K562 (cell line): ENCODE data around the gene UFSP2. TPM values are rescaled to one million over a fixed set of nuclear protein-coding genes. Genes with fewer than 3 reads are reported as not detected.

Source experiments
- ASH1L ChIP-seq: fragments of 450-650 bp; IDR thresholded peaks from 2 replicates; pipeline ENCODE4 v1.6.1; 2018; ENCODE audit warnings: borderline replicate concordance, mild to moderate bottlenecking, low read depth; ENCODE audit not compliant: partially characterized antibody
- ATF1 ChIP-seq, 2 experiments: fragments of 450-650 bp in 1 of 2; IDR thresholded peaks; 2 replicates each; pipeline ENCODE4 v1.6.1; 2016; ENCODE audit warnings: missing compliant biosample characterization in 1 of 2, missing genetic modification characterization in 1 of 2
- BRD9 ChIP-seq: fragments of 450-650 bp; IDR thresholded peaks from 2 replicates; pipeline ENCODE4 v1.6.1; 2018; ENCODE audit warnings: low read depth; ENCODE audit not compliant: partially characterized antibody
- CREB3 ChIP-seq: fragments of 450-650 bp; conservative IDR thresholded peaks from 2 replicates; pipeline ENCODE4 v1.6.1; 2016; ENCODE audit warnings: missing genetic modification characterization, low read depth, mild to moderate bottlenecking, missing compliant biosample characterization, moderate library complexity
- CREB3L1 ChIP-seq: fragments of 450-650 bp; IDR thresholded peaks from 2 replicates; pipeline ENCODE4 v1.6.1; 2014; ENCODE audit warnings: low read depth, mild to moderate bottlenecking, moderate library complexity, borderline replicate concordance
- CSDE1 ChIP-seq, 2 experiments: fragments of 450-650 bp; IDR thresholded peaks; 2 replicates each; pipeline ENCODE4 v1.6.1; 2016; ENCODE audit warnings: mild to moderate bottlenecking in 1 of 2
- FOSL1 ChIP-seq: fragments of 200-800 bp; sonication (Bioruptor generic); conservative IDR thresholded peaks from 2 replicates; pipeline ENCODE4 v1.6.1; 2016; ENCODE audit warnings: missing genetic modification characterization, missing compliant biosample characterization
- FOXK1 ChIP-seq: sonication (generic); formaldehyde crosslinking; IDR thresholded peaks from 2 replicates; pipeline ENCODE4 v1.8.0; 2022; ENCODE audit warnings: missing genetic modification reagents, mild to moderate bottlenecking, borderline replicate concordance
- HMBOX1 ChIP-seq: sonication (generic); IDR thresholded peaks from 2 replicates; pipeline ENCODE4 v1.6.1; 2016
- MCM5 ChIP-seq: fragments of 450-650 bp; IDR thresholded peaks from 2 replicates; pipeline ENCODE4 v1.6.1; 2016; ENCODE audit warnings: low read depth
- NKRF ChIP-seq: fragments of 450-650 bp; IDR thresholded peaks from 2 replicates; pipeline ENCODE4 v1.6.1; 2016; ENCODE audit warnings: borderline replicate concordance
- NR2C1 ChIP-seq, 2 experiments: fragments of 450-650 bp; IDR thresholded peaks; 2 replicates each; pipeline ENCODE4 v1.6.1; 2017; ENCODE audit warnings: mild to moderate bottlenecking in 2 of 2, antibody characterized with exemption in 1 of 2, inconsistent platforms in 1 of 2, missing compliant biosample characterization in 1 of 2, missing genetic modification characterization in 1 of 2
- RUNX1 ChIP-seq: sonication (generic); IDR thresholded peaks from 2 replicates; pipeline ENCODE4 v1.6.1; 2016; ENCODE audit warnings: antibody characterized with exemption, low read depth
- TEAD4 ChIP-seq, 2 experiments: sonication (generic) in 1 of 2; formaldehyde crosslinking in 1 of 2; IDR thresholded peaks; 2 replicates each; pipeline versions ENCODE4 v1.6.1 to v1.8.0; 2012 to 2022; ENCODE audit warnings: borderline replicate concordance in 1 of 2, inconsistent platforms in 1 of 2, low read length in 1 of 2, mild to moderate bottlenecking in 1 of 2, missing genetic modification reagents in 1 of 2
- TOE1 ChIP-seq, 2 experiments: fragments of 450-650 bp in 1 of 2; sonication (generic) in 1 of 2; formaldehyde crosslinking in 1 of 2; IDR thresholded peaks; 2 replicates each; pipeline versions ENCODE4 v1.7.1 to v1.8.0; 2016 to 2022; ENCODE audit warnings: borderline replicate concordance in 2 of 2, mild to moderate bottlenecking in 2 of 2, antibody characterized with exemption in 1 of 2, inconsistent platforms in 1 of 2, low read depth in 1 of 2, missing genetic modification reagents in 1 of 2, moderate library complexity in 1 of 2
- USF1 ChIP-seq: sonication (generic); formaldehyde crosslinking; IDR thresholded peaks from 2 replicates; pipeline ENCODE4 v1.9.0; 2022; ENCODE audit warnings: mild to moderate bottlenecking, missing genetic modification reagents
- ZBED1 ChIP-seq: IDR thresholded peaks from 2 replicates; pipeline ENCODE4 v1.6.1; 2014
- ZNF431 ChIP-seq: sonication (generic); formaldehyde crosslinking; IDR thresholded peaks from 2 replicates; pipeline ENCODE4 v1.8.0; 2022; ENCODE audit warnings: mild to moderate bottlenecking, missing genetic modification reagents
- ZNF586 ChIP-seq: fragments of 450-650 bp; formaldehyde crosslinking; conservative IDR thresholded peaks from 2 replicates; pipeline ENCODE4 v1.4.0; 2020; ENCODE audit warnings: mild to moderate bottlenecking, moderate library complexity
- ZNF79 ChIP-seq: fragments of 250-450 bp; sonication (Bioruptor Pico); IDR thresholded peaks from 2 replicates; pipeline ENCODE4 v1.4.0; 2020; ENCODE audit warnings: low read depth, mild to moderate bottlenecking, moderate library complexity
- polyA plus RNA-seq, 8 experiments: library from polyadenylated mRNA; depleted of rRNA in 4 of 8; stranded (reverse) in 5 of 8; unstranded in 3 of 8; fragments of >200 nt; fragmentation: Nextera tagmentation in 2 of 8; fragmentation: Illumina TruSeq in 1 of 8; extraction: Ambion mirVana in 2 of 8; extraction: Trizol in 1 of 8; gene quantifications; 2 replicates each; pipeline versions ENCODE4 v1.2.1 to v1.2.3, GENCODE V29; 2011 to 2014; ENCODE audit warnings: inconsistent platforms in 1 of 8, missing spikeins in 1 of 8
- total RNA-seq, 7 experiments: library from RNA; depleted of rRNA in 6 of 7; stranded (reverse); fragments of >200 nt in 6 of 7; fragmentation: Illumina TruSeq in 2 of 7; extraction: Trizol in 2 of 7; gene quantifications; 2 replicates each; pipeline versions ENCODE4 v1.2.1 to v1.2.3, GENCODE V29; 2011 to 2021; ENCODE audit warnings: low replicate concordance in 1 of 7

UFSP2 gene
- total and polyA plus RNA-seq, 9 of the 15 experiments (the other 6 are each of a cell fraction or from before 2014, with no cell fraction given) = 20.1 to 55.8 (median 26.6) TPM

GRCh38 chr4:185425647-185426352, at the start of gene UFSP2 (continued):
- no peak for TF ChIP-seq TEAD4 (IDR thresholded peaks at IDR 0.05; ENCODE audit: low read length)
- peak; percentile 32; the same call in 1 of the 2 replicates for TF ChIP-seq TEAD4 (CRISPR knock-in tag; IDR thresholded peaks at IDR 0.05; ENCODE audit: borderline replicate concordance)
- no peak for TF ChIP-seq HMBOX1
- TF ChIP-seq CREB3L1 = peak; percentile 92
- TF ChIP-seq ZBED1 = 0 out of 2 replicates have a peak, but pooled peaks have one; percentile 17
- 0 out of 2 replicates have a peak, but pooled peaks have one; percentile 42 for TF ChIP-seq FOSL1
- peak; percentile 82 for TF ChIP-seq ZNF431 (CRISPR knock-in tag)
- TF ChIP-seq USF1 (CRISPR knock-in tag) = peak; percentile 54; the same call in 1 of the 2 replicates
- TF ChIP-seq FOXK1 (CRISPR knock-in tag) = 0 out of 2 replicates have a peak, but pooled peaks have one; percentile 43
- TF ChIP-seq CREB3 (tag) = peak; percentile 88; the same call in 1 of the 2 replicates
- TF ChIP-seq ZNF79 (CRISPR knock-in tag) = no peak
- TF ChIP-seq NR2C1 (IDR thresholded peaks at IDR 0.05) = no peak
- peak; percentile 57; the same call in 1 of the 2 replicates for TF ChIP-seq NR2C1 (tag; IDR thresholded peaks at IDR 0.05)
- TF ChIP-seq NKRF = peak; percentile 88
- TF ChIP-seq BRD9 = no peak
- no peak for TF ChIP-seq RUNX1
- TF ChIP-seq ASH1L = peak; percentile 84
- peak; percentile 78 for TF ChIP-seq TOE1 (IDR thresholded peaks at IDR 0.05; ENCODE audit: borderline replicate concordance)
- TF ChIP-seq TOE1 (CRISPR knock-in tag; IDR thresholded peaks at IDR 0.05; ENCODE audit: borderline replicate concordance, low read depth) = no peak
- TF ChIP-seq ZNF586 = no peak
- TF ChIP-seq CSDE1 (IDR thresholded peaks at IDR 0.05) = peak in 1 of 2 experiments; percentile 95; a peak in 2 of 4 replicates
- TF ChIP-seq ATF1 (CRISPR knock-in tag; IDR thresholded peaks at IDR 0.05) = peak; percentile 85
- TF ChIP-seq ATF1 (tag; IDR thresholded peaks at IDR 0.05) = peak; percentile 100
- TF ChIP-seq MCM5 = no peak
